Measurements from ENCODE around the gene PRICKLE4. TPM values are rescaled to one million over a fixed set of nuclear protein-coding genes. Genes with fewer than 3 reads are reported as not detected.
A peak's percentile ranks its signal among the peaks of the same experiment; 100 is the strongest.

Gene PRICKLE4
- total and polyA plus RNA-seq, 2 of the 13 experiments (the other 11 are each of a cell fraction or from before 2014, with no cell fraction given) = 0.92 to 1.2 TPM

DNA sequence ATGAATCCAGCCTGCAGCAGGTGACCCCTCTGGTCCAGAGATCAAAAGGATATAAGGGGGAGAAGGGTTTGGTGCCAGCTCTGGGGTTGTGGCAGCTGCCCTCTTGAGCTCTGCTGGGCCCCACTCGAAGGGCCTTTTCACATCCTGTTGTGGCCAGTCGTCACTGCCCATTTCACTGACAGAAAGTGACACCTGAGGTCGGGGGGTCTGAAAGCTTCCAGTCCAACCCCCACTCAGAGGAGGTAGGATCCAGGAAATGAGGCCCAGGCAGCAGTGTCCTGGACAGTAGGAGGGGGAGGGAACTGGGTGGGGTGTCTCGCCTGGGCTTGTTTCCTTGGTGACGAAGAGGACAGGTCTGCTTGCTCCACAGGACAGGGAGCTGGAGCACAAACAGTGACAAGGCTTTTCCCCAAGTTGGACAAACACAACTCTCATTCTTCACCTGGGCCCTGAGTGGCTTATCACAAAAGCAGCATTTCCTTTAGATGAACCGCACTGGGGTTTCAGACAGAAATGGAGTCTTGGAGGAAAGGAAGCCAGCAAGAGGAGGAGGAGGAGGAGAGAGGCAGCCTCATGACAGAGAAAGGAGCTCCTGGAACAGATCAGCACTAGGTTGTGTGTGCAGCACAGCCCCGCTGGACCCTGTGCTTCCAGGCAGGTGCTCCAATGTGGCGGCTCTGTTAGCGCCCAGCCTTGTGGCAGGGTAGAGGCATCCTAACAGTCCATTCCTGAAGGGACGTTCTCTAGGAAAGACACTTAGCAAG lies 11.9 kb upstream of the PRICKLE4 start (continued):
- no peak for TF ChIP-seq AHDC1 (CRISPR knock-in tag; IDR thresholded peaks at IDR 0.05; ENCODE audit: borderline replicate concordance)
- no peak for TF ChIP-seq ZNF337 (CRISPR knock-in tag; IDR thresholded peaks at IDR 0.05; ENCODE audit: borderline replicate concordance, low read depth)
- no peak for TF ChIP-seq ZNF496 (CRISPR knock-in tag; IDR thresholded peaks at IDR 0.05; ENCODE audit: insufficient replicate concordance)
- no peak for TF ChIP-seq PCBP1 (IDR thresholded peaks at IDR 0.05; ENCODE audit: borderline replicate concordance, low read depth, low read length)
- TF ChIP-seq ZNF382 (CRISPR knock-in tag; IDR thresholded peaks at IDR 0.05; ENCODE audit: borderline replicate concordance) = no peak
- peak; percentile 37; the same call in 1 of the 2 replicates for TF ChIP-seq ZBTB7A (CRISPR knock-in tag; IDR thresholded peaks at IDR 0.05)
- no peak for TF ChIP-seq ATF7-NPFF (CRISPR knock-in tag; IDR thresholded peaks at IDR 0.05; ENCODE audit: low read depth)
- TF ChIP-seq GABPB1 (CRISPR knock-in tag; IDR thresholded peaks at IDR 0.05) = no peak
- TF ChIP-seq ZKSCAN8 (CRISPR knock-in tag; IDR thresholded peaks at IDR 0.05; ENCODE audit: borderline replicate concordance) = 0 out of 2 replicates have a peak, but pooled peaks have one; percentile 20
- TF ChIP-seq FOXA1 (IDR thresholded peaks at IDR 0.05) = no peak
- TF ChIP-seq FOXA1 (CRISPR knock-in tag; IDR thresholded peaks at IDR 0.05) = peak; percentile 17; the same call in 1 of the 2 replicates
- TF ChIP-seq ZNF354B (CRISPR knock-in tag; IDR thresholded peaks at IDR 0.05) = no peak
- no peak for TF ChIP-seq ZNF567 (CRISPR knock-in tag; IDR thresholded peaks at IDR 0.05; ENCODE audit: borderline replicate concordance)
- TF ChIP-seq ZNF414 (CRISPR knock-in tag; IDR thresholded peaks at IDR 0.05) = no peak
- peak; percentile 50 for TF ChIP-seq SALL1 (CRISPR knock-in tag; IDR thresholded peaks at IDR 0.05)
- TF ChIP-seq, protein P1, sequence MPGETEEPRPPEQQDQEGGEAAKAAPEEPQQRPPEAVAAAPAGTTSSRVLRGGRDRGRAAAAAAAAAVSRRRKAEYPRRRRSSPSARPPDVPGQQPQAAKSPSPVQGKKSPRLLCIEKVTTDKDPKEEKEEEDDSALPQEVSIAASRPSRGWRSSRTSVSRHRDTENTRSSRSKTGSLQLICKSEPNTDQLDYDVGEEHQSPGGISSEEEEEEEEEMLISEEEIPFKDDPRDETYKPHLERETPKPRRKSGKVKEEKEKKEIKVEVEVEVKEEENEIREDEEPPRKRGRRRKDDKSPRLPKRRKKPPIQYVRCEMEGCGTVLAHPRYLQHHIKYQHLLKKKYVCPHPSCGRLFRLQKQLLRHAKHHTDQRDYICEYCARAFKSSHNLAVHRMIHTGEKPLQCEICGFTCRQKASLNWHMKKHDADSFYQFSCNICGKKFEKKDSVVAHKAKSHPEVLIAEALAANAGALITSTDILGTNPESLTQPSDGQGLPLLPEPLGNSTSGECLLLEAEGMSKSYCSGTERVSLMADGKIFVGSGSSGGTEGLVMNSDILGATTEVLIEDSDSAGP (CRISPR knock-in tag; IDR thresholded peaks at IDR 0.05; ENCODE audit: borderline replicate concordance) = peak; percentile 24; the same call in 1 of the 2 replicates
- no peak for TF ChIP-seq ZNF879 (CRISPR knock-in tag; IDR thresholded peaks at IDR 0.05)
- peak; percentile 90 for TF ChIP-seq ZNF121 (CRISPR knock-in tag; IDR thresholded peaks at IDR 0.05)
- peak; percentile 29; the same call in 1 of the 2 replicates for TF ChIP-seq HOXA3 (CRISPR knock-in tag; IDR thresholded peaks at IDR 0.05)
- no peak for TF ChIP-seq MBD4 (IDR thresholded peaks at IDR 0.05; ENCODE audit: borderline replicate concordance, low read length)
- TF ChIP-seq GTF3A (CRISPR knock-in tag; conservative IDR thresholded peaks at IDR 0.05) = no peak
- TF ChIP-seq KDM6A (CRISPR knock-in tag; IDR thresholded peaks at IDR 0.05; ENCODE audit: low read depth) = no peak
- no peak for TF ChIP-seq SMAD3 (CRISPR knock-in tag; IDR thresholded peaks at IDR 0.05)
- TF ChIP-seq KMT2B (CRISPR knock-in tag; IDR thresholded peaks at IDR 0.05) = no peak

Measured in HepG2 (cell line).